Hypothalamus (tissue), 51 donors: ENCODE data around the gene MAD1L1.

Source experiments
- DNase-seq, 51 donors: peaks; one replicate each; lab custom pipeline; 2025; lab: John Stamatoyannopoulos, UW

MAD1L1 gene

DNA sequence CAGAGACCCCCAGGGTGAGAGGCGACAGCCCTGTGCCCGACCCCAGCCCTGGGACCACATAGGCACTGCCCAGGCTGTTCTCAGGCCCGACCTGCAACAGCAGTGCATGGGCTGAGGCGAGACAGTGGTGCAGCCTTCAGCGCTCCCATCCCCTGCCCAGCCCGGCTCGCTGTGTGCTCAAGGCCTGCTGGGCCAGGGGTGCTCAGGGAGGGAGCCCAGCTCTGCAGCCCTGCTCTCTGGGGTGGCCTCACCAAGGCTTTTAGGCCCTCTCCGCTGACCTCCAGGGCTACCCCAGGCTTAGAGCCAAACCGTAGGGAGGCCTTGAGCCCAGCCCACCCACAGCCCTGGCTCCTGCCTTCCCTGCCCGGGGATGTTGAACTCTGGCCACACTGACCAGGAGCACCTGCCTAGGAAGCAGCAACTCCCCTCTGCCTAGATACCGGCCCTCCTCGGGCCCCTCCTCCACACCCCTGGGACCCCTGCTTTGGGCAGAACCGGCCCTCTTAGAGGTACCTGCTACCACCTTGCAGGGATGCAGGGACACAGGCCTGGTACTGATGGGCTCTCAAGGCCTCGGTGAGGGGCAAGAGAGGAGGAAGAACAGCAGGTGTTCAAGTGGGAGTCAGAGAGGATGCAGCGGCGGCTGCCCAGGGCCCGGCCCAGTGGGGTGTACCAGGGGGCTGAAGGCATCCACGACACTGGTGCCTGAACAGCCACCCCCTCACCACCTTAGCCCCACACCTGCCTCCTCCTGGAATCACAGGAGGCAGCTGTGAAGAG is 331.1 kb downstream of the MAD1L1 start:
- DNase-seq: no peak

DNA sequence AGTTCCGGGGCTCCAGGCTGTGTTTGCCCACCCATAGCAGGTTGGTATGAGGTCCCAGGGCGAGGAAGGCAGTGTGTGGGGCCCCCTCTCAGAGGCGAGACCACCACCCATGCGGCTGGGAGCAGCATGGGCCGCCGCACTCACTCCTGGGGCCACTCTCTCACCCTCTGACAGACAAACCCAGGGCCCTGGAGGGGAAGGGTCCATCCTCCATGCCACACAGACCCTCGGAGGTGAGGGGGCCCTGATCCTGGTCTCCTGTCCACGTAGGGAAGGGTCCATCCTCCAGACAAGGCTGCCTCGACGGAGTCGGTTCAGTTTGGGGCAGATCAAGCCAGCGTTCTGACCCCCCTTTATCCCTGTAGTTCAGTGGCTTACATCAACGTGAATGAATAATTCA is 331.9 kb downstream of the MAD1L1 start:
- no peak for DNase-seq

DNA sequence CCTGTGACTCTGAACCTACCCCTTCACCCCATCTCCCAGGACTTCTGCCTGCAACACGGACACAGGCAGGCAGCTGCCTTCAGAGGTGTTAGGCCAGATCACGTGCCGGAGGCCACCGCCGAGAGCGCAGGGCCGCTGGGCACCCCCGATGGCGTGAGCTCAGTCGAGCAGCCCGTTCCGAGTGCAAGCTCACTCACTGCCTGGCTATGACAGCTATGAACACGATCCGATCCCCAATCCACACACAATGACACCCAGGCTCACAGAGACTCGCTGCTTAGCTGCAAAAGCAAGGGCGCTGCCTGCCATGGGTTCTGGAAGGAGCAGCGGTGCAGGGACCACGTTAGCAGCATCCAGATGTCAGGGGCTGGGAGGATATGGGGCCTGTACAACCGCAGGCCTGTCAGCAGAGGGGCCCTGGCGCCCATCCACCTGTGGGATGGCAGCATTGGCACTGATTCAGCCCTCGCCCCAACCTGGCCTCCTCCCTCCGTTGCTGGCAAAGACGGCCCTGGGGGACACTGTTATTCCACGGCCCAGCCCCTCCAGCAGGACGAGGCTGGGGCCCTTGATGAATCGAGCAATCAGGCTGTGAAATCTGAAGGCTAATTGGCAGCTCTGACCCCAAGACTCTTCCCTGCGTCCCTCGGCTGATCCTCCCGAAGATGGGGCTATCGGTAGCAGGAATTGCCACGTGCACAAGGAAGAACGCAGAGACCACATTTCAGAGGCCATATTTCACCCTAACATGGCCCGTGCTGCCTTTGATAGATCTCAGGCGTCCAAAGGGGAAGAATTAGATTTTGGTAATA is 332.6 kb downstream of the MAD1L1 start:
- no peak for DNase-seq

DNA sequence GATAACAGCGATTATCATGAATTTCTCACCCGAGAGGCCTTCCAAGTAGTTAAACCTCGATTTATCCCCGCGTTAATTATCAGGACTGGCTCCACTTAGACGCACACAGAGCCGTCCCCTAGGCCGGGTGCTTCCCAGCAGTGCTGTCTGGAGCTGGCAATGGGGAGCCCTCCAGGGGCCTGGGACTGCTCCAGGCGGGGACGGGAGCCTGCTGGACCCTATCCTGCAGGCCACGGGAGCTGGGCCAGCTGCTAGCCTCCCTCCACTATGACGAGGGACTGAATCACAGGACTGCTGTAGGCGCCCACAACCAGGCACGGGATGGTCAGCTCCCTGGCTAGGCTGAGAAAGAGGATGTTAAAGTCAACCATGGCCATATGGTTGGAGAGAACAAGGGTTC is 333.5 kb downstream of the MAD1L1 start:
- peak in 32 of 51 donors; percentile 7 to 75 (median 39) for DNase-seq

GRCh38 chr7:1898628-1899185 is 334.0 kb downstream of the MAD1L1 start:
- no peak for DNase-seq

GRCh38 chr7:1897861-1898627 is 334.7 kb downstream of the MAD1L1 start:
- DNase-seq: no peak

- DNase-seq: peak in 1 of 51 donors; percentile 3
Observed at GRCh38 chr7:1897076-1897860, 335.5 kb downstream of the MAD1L1 start.

DNA sequence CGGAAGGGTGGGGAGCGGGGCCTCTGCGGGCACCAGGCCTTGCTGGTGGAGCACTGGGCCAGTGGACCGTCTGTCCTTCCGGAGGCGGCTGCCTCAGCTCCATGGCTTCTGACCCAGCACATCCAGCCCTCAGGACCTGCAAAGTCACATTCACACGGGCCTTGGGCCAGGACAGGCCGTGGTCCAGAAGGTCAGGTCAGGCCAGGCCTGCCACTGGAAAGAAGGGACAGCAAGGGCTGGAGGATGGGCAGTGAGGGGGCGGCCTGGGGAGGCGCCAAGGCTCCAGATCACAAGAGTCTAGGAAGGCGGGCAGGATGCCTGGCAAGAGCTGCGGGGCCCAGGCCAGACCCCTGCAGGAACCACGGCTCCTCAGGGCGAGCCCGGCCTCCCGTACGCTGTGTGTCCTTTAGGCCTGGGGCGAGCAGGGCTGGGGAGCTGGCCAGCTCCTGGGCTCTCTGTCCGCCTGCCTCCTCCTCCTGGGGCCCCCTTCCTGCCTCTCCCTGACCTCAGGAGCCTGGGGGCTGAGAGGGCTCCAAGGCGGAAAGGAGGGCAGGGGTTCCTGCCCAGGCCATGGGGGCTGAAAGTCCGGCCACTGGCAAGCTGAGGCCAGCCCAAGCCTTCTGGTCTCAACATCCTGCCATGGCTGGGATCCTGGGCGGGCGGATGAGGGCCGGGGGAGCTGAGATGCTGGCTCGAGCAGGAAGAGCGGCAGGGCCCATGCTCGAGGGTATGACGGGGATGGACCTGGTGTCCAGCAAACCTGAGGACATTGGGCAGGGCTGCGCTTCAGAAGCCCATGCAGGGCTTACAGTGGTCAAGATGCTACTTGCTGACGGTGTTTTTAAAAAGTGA is 336.9 kb downstream of the MAD1L1 start:
- DNase-seq: peak in 11 of 51 donors; percentile 11 to 46 (median 26)

DNA sequence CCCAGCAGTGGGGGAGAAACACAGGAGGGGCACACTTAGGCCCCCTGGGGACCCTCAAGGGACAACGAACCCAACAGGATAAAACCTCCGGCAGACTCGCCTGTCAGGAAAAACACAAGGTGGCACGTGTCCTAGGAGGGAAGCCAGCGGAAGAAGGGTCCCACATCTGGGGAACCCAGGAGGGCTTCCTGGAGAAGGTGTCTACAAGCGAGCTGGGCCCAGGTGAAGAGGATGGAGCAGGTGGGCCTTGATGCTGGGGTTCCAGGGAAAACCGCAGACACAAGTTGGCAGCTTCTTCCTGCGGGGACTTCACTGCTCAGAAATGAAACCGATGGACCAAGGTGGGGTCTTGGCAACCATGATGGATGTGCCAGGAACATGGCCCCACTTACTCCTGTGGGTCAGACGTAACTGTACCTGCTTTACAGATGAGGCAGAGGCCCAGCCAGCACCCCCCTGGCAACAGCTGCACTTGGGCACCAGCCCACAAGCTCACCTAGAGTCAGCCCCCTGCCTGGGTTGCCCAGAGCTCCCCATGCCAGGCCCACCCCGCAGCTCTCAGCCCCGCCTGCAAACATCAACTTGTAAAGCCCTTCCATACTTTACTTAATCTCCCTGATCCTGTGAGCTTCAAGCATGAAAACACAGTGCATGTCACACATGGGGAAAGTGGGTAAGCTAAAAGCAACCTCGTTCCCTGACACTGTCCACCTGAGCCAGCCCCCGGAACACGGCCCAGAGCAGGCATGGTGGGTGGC is 337.7 kb downstream of the MAD1L1 start:
- DNase-seq: no peak

- DNase-seq: no peak
Observed at GRCh38 chr7:1894313-1894900, 338.3 kb downstream of the MAD1L1 start.

DNA sequence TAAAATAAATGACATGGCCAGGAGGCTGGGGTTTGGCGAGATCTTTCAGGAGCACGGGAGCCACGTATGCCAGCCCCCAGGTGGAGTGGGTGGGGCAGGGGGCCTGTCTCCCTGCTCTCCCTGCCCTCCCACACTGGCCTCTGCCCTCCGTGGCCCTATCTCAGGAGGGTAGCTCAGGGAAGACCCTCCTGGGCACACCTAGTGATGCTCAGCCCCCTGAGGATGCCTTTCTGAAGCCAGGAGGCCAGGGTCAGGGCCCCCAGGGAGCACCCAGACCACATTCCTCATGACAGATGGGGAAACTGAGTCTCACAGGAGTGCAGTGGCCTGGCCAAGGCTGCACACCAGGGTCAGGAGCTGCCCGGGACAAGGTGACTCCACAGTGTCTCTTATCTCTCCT is 339.3 kb downstream of the MAD1L1 start:
- no peak for DNase-seq

- no peak for DNase-seq
Observed at GRCh38 chr7:1893036-1893435, 339.7 kb downstream of the MAD1L1 start.

DNA sequence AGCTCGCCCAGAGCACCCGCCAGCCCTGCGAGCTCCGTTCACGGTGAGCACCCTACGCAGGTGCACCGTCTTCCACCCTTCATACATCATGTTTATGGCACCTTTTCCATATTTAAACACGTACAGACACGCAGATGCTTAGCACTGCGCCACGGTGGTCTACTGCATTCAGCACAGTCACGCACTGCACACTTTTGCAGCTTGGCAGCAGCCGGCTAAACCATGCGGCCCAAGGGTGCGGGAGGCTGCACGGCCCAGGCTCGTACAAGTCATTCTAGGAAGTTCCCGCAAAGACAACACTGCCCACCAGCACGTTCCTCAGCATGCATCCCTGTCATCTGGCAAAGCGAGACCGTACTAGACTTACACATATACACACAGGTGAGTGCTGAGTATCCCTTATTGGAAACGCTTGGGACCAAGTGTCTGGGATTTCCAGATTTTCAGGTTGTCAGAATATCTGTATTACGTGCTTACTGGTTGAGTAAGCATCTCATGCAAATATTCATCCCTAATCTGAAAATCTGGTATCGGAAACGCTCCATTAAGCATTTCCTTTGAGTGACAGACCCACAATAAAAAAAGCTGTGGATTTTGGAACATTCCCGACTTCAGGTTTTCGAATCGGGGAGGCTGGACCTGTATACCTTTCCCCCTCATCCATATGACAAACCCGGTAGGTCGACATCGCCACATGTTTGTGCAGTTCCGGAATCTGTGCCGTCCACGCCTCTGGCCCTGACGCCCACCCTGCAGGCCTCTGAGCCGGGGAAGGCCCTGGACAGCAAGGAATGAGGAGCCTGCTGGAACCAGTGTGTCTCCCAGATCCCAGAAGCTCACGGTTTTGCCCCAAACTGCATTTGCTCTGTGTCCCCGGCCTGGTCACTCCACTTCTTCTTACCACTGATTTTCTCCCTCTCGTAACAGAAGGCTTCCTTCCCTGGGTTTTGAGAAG is 340.5 kb downstream of the MAD1L1 start:
- DNase-seq: no peak

DNA sequence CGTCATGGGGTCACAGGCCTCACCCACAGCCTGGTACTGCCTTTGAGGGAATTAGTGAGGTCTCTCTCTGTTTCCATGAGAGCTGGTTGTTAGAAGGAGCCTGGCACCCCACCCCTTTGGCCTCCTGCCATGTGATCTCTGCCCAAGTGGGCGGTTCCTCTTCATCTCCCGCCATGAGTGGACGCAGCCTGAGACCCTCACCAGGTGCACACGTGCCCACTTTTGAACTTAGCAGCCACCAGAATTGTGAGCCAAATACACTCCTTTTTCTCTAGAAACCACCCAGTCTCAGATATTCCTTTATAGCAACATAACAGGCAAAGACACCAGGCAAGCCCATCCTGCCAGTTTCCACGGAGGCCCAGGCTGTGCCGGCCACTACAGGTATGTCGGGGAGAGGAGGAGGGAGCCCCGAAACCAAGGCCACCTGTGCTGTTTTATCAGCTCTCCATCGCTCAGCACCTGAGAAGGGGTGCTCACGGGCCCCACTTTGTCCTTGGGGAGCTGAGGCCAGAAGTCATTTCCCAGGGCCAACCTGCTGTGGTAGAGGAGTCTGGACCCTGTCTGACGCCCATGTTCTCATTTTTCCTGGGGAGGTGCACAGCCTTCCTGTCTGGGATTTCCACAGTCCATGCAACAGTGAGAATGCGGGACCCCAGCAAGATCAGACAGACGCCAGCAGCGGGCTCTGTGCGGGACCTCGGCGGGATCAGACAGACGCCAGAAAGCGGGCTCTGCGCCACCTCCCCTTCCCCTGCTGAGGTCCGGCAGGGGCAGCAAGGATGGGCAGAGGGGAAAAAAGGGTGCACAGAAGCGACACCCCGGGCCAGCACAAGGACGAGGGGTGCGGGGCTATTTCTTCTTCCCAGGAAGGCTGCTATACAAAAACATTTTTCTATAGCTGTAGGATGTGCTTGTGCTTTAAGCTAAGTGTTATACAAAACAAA is 342.2 kb downstream of the MAD1L1 start:
- no peak for DNase-seq

DNA sequence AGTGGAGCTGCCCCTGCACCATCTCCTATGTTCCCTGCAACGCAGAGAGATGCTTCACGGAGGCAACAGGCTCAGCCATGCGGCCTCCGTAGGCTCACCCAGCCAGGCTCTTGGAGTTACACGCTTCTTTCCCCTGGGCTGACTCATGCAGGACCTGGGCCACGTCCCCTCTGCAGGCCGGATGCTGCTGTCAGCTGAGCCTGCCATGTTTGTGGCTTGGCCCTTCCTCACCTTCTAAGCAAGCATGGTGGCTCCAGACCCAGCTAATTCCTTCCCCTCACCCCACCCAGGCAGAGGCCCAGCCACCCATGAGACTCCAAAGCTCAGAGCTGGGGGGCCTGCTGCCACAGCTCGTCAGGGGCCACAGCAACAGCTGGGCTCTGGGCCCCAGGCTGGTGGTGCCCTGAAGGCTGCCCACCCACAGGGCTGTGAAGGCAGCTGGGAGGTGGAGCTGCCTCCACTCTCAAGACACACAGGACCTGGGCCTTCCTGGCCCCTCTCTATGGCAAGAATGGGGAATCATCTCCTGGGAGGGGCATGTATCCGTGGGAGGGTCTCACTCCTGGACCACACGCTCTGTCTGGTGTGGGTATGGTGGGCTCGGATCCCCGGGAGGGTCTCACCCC is 343.1 kb downstream of the MAD1L1 start:
- no peak for DNase-seq
